ENCODE results near the gene GLYATL3.

The GLYATL3 gene

DNA sequence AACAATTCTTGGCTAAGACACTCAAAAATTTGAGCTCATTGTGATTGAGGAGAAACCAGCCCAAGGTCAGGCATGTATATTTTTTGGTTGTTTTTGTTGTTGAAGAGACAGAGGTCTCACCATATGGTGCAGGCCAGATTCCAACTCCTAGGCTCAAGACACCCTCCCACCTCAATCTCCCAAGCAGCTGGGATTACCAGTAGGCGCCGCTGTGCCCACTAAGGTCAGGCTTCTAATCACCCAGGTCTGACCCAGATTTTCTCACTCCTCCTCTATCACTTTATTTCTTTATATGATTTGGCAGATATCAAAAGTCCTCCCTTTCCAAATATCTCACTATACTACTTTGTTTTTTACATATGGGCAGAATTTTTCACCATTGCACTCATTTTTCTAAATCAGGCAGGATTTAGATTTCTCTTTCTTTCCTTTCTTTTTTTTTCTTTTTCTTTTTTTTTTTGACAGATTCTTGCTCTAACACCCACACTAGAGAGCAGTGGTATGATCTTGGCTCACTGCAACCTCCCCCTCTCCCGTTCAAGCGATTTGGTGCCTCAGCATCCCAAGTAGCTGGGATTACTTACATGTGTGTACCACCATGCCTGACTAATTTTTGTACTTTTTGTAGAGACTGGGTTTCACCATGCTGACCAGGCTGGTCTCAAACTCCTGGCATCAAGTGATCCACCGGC is 49.0 kb downstream of the GLYATL3 start:
- TF ChIP-seq EZH2 (IDR thresholded peaks at IDR 0.05) (no peak), FOXP2 (optimal IDR thresholded peaks at IDR 0.05; ENCODE audit: control extremely low read depth, extremely low read length, insufficient read depth) (no peak), POLR2AphosphoS5 (IDR thresholded peaks at IDR 0.05; ENCODE audit: borderline replicate concordance, low read depth, low read length) (no peak)
- H3K27ac ChIP-seq: no peak overlapping the region
- no peak overlapping the region for H3K9ac ChIP-seq (ENCODE audit: insufficient read length)
- H3K4me3 ChIP-seq: no peak overlapping the region
- no peaks in the 10 kb centered on the region for H3K9me3 ChIP-seq (ENCODE audit: low read depth, low read length)
- DNase-seq (ENCODE audit: low read depth, low spot score): no peak
- H3K36me3 ChIP-seq (ENCODE audit: insufficient read depth, low read length): no peaks in the 10 kb centered on the region

DNA sequence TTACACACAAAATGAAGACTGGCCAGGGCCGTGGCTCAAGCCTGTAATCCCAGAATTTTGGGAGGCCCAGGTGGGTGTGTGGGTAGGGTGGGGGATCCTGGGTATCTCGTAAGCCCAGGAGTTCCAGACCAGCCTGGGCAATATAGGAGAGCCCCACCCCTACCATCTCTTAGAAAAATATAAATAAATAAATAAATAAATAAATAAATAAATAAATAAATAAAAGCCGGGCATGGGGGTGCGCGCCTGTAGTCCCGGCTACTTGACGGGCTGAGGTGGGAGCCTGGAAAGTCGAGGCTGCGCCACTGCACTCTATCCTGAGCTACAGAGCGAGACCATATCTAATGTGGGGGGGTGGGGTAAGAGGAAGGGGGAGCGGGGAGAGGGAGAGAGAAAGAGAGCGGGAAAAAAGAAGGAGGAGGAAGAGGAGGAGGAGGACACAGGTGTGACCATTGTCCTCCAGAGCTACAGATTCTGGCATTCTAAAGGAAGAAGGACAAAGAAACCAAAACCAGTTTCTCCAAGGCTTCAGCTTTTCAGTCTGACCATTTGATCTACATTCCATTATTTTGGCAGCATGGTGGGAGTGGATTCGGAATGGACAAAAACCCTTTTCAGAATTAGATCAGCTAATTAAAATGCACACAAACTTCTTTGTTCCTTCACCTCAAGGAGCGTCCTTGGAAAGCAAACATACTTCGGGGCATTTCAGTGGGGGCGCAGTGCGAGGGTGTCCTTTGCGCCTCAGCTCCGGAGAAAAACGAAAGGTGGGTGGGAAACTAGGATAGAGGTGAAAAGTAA is 50.2 kb downstream of the GLYATL3 start:
- no peak for TF ChIP-seq POLR2AphosphoS5 (IDR thresholded peaks at IDR 0.05; ENCODE audit: borderline replicate concordance, low read depth, low read length)
- TF ChIP-seq EZH2 (IDR thresholded peaks at IDR 0.05): no peak
- no peak for TF ChIP-seq FOXP2 (optimal IDR thresholded peaks at IDR 0.05; ENCODE audit: control extremely low read depth, extremely low read length, insufficient read depth)
- peak overlapping the region; percentile 82 for H3K9ac ChIP-seq (ENCODE audit: insufficient read length)
- H3K9me3 ChIP-seq (ENCODE audit: low read depth, low read length): no peaks in the 10 kb centered on the region
- no peak overlapping the region for H3K27ac ChIP-seq
- no peaks in the 10 kb centered on the region for H3K36me3 ChIP-seq (ENCODE audit: insufficient read depth, low read length)
- H3K4me3 ChIP-seq: peak overlapping the region; percentile 89
- no peak for DNase-seq (ENCODE audit: low read depth, low spot score)

DNA sequence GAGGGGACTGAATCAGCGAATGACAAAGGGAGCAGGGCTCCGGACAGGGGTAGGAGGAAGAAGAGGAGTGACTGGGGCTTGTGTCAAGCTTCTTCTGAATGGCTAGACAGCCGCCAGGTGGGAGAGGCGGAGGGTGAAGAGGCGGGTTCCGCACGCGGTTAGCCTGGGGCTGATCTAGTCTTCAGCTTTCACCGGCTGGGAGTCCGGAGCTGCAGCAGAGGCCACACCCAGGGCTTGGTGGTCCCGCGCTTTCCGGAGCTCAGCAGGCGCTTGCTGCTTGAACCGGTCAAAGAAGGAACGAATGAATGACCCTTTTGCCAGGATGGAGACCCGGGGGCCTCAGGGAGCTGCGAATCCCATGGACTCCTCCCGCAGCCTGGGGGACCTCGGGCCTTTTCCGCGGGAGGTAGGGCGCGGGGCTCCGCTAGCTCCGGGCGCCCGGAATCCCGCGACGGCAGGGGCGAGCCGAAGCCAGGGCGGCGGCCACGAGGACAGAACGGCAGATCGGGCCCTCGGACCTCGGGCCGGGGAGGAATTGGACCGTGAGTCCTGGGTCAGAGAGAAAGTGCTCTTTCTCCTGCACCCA is 50.9 kb downstream of the GLYATL3 start, which contains the start of gene C6orf141:
C6orf141 (plus strand) TSS at position 177 of the 586 bp plus-strand sequence; CDS start at position 302, 125 bp downstream.
- Histone ChIP-seq H3K4me3 (peak within 1 kb of the TSS; percentile 89), H3K9me3 (ENCODE audit: low read depth, low read length) (no peaks in the 10 kb centered on the region), H3K27ac (no peak within 1 kb of the TSS), H3K36me3 (ENCODE audit: insufficient read depth, low read length) (no peaks in the 10 kb centered on the region), H3K9ac (ENCODE audit: insufficient read length) (peak within 1 kb of the TSS; percentile 82)
- no peak for DNase-seq (ENCODE audit: low read depth, low spot score)
- TF ChIP-seq POLR2AphosphoS5 (IDR thresholded peaks at IDR 0.05; ENCODE audit: borderline replicate concordance, low read depth, low read length) (peak; percentile 81), FOXP2 (optimal IDR thresholded peaks at IDR 0.05; ENCODE audit: control extremely low read depth, extremely low read length, insufficient read depth) (no peak)

DNA sequence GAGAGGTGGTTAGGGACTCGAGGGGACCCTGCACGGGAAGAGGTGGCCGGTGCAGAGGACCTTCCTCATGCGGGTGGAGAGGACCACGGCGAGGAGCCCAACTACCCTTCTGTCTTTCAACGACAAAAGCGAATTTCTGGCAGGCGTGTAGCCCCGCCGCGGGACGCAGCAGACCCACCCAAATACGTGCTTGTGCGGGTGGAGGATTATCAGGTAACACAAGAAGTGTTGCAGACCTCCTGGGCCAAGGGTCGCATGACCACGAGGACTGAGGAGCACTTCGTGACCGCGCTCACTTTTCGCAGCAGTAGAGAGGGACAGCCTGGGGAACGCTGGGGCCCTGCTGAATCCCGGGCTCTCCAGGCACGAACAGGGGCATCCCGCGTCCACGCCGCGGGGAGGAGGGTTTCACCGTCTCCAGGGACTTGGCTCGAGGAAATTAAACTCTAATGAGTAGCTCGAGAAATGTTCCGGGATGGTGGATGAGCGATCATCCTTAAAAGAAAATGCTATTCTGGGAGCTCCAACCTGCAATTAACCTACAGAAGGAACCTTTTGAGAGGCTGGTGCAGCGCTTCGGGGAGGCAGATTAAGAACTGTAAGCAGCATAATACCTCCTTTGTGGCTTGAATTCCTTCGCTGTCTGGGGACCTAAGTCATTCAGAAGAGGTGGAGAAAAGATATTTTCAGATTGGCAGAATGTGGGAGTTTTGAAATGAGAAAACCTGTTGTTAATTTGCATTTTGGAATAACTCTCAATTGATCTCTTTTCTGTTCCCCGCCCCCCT is 51.5 kb downstream of the GLYATL3 start:
- no peak for DNase-seq (ENCODE audit: low read depth, low spot score)
- peak overlapping the region; percentile 89 for H3K4me3 ChIP-seq
- H3K9ac ChIP-seq (ENCODE audit: insufficient read length): peak overlapping the region; percentile 82
- no peak for TF ChIP-seq FOXP2 (optimal IDR thresholded peaks at IDR 0.05; ENCODE audit: control extremely low read depth, extremely low read length, insufficient read depth)
- no peak overlapping the region for H3K27ac ChIP-seq
- no peaks in the 10 kb centered on the region for H3K9me3 ChIP-seq (ENCODE audit: low read depth, low read length)
- H3K36me3 ChIP-seq (ENCODE audit: insufficient read depth, low read length): no peaks in the 10 kb centered on the region

DNA sequence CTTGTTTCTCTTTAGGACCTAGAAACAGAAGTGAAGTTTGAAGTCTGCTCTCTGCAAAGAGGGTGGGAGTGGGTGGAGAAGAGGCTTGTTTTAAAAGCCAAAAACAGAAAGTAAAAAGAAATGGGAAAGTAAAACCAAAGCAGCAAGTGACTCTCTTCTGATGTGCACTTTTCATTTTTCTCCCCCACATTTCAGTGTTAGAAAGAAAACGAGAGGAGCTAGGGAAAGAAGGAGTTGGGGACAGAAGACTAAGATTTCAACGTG is 52.1 kb downstream of the GLYATL3 start:
- Histone ChIP-seq H3K4me3 (peak overlapping the region; percentile 89), H3K27ac (no peak overlapping the region)

DNA sequence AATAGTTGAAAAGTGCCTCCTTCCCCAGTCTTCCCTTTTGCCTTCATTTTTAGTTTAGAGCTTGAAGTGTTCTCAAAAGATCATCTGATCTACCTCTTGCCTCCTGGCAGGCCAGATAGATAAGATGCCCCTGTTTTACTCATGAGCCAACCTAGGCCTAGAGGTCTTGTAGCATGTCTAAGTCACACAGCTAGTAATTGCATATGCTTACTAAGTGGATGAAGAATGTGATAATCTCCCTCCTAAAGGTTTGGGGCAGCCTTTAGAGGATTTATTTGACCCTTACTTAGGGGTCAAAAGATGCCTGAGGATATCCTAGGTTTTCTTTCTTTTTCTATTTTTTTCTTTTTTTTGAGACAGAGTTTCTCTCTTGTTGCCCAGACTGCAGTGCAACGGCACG is 52.9 kb downstream of the GLYATL3 start:
- no peak for TF ChIP-seq POLR2AphosphoS5 (IDR thresholded peaks at IDR 0.05; ENCODE audit: borderline replicate concordance, low read depth, low read length)
- no peak for TF ChIP-seq EZH2 (IDR thresholded peaks at IDR 0.05)
- no peak for TF ChIP-seq FOXP2 (optimal IDR thresholded peaks at IDR 0.05; ENCODE audit: control extremely low read depth, extremely low read length, insufficient read depth)
- Histone ChIP-seq H3K4me3 (peak overlapping the region; percentile 89), H3K36me3 (ENCODE audit: insufficient read depth, low read length) (no peaks in the 10 kb centered on the region), H3K9me3 (ENCODE audit: low read depth, low read length) (no peaks in the 10 kb centered on the region), H3K9ac (ENCODE audit: insufficient read length) (no peak overlapping the region), H3K27ac (no peak overlapping the region)
- DNase-seq (ENCODE audit: low read depth, low spot score): no peak

More for the DNA sequence above, 52.1 kb downstream of the GLYATL3 start:
- DNase-seq (ENCODE audit: low read depth, low spot score): no peak
- no peaks in the 10 kb centered on the region for H3K9me3 ChIP-seq (ENCODE audit: low read depth, low read length)
- H3K36me3 ChIP-seq (ENCODE audit: insufficient read depth, low read length): no peaks in the 10 kb centered on the region
- TF ChIP-seq POLR2AphosphoS5 (IDR thresholded peaks at IDR 0.05; ENCODE audit: borderline replicate concordance, low read depth, low read length) (no peak), FOXP2 (optimal IDR thresholded peaks at IDR 0.05; ENCODE audit: control extremely low read depth, extremely low read length, insufficient read depth) (no peak), EZH2 (IDR thresholded peaks at IDR 0.05) (no peak)
- H3K9ac ChIP-seq (ENCODE audit: insufficient read length): peak overlapping the region; percentile 82

DNA sequence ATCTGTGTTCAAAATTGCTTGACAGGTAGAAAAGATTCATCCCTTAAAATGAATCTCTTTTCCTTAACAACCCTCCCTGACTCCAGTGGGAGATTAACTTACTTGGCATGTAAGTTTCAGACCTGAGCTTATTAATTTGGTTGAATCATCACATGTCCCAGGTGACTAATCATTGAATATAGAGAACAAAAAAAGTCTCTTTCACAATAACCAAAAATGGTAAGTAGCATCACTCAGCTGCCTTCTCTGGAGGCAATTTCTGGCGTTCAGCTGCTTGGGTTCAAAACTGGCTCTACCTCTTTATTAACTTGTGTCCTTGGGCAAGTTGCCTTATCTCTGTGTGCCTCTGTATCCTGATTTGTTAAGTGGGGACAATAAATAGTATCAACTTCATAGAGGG is 53.7 kb downstream of the GLYATL3 start:
- no peak for DNase-seq (ENCODE audit: low read depth, low spot score)
- H3K9me3 ChIP-seq (ENCODE audit: low read depth, low read length): no peaks in the 10 kb centered on the region
- TF ChIP-seq EZH2 (IDR thresholded peaks at IDR 0.05) (no peak), POLR2AphosphoS5 (IDR thresholded peaks at IDR 0.05; ENCODE audit: borderline replicate concordance, low read depth, low read length) (no peak), FOXP2 (optimal IDR thresholded peaks at IDR 0.05; ENCODE audit: control extremely low read depth, extremely low read length, insufficient read depth) (no peak)
- no peaks in the 10 kb centered on the region for H3K36me3 ChIP-seq (ENCODE audit: insufficient read depth, low read length)
- no peak overlapping the region for H3K4me3 ChIP-seq
- no peak overlapping the region for H3K27ac ChIP-seq
- no peak overlapping the region for H3K9ac ChIP-seq (ENCODE audit: insufficient read length)

DNA sequence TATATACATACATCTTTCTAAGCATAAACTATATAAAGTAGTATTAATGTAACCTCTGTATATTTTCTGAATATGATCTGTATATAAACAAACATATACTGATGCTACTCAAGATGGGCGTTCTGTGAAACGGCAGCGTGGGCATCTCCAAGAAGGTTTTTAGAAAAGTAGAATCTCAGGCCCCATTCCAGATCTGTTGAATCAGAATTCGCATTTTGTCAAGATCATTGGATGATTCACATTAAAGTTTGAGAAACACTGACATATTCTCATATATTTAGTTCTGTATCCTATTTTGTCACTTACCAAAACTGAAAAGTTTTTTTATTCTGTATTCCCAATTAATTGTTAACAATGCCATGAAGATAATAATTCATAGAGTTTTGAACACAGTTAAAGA is 56.2 kb downstream of the GLYATL3 start:
- H3K4me3 ChIP-seq: no peak overlapping the region
- H3K9ac ChIP-seq (ENCODE audit: insufficient read length): no peak overlapping the region
- H3K36me3 ChIP-seq (ENCODE audit: insufficient read depth, low read length): no peaks in the 10 kb centered on the region
- H3K27ac ChIP-seq: 0 out of 2 replicates have a peak overlapping the region, but pooled peaks have one; percentile 29
- H3K9me3 ChIP-seq (ENCODE audit: low read depth, low read length): no peaks in the 10 kb centered on the region
- TF ChIP-seq EZH2 (IDR thresholded peaks at IDR 0.05) (no peak), FOXP2 (optimal IDR thresholded peaks at IDR 0.05; ENCODE audit: control extremely low read depth, extremely low read length, insufficient read depth) (no peak), POLR2AphosphoS5 (IDR thresholded peaks at IDR 0.05; ENCODE audit: borderline replicate concordance, low read depth, low read length) (no peak)
- DNase-seq (ENCODE audit: low read depth, low spot score): no peak
